CD14-positive monocyte (primary cell): Measurements from ENCODE around the gene ITPR1. TPM values are rescaled to one million over a fixed set of nuclear protein-coding genes. Genes with fewer than 3 reads are reported as not detected.

Source experiments
- DNase-seq, 3 donors: peaks; one replicate each; pipeline ENCODE4 v3.0.0-alpha.2; 2011 to 2022
- H2AFZ ChIP-seq: 2 replicates; pipeline ENCODE4 v1.6.0; 2012; ENCODE audit warnings: mild to moderate bottlenecking, low read depth, low read length, inconsistent platforms; ENCODE audit not compliant: insufficient read depth, poor library complexity, severe bottlenecking
- H3K27ac ChIP-seq, 2 donors: 1 replicate in 1 of 2; 2 replicates in 1 of 2; pipeline ENCODE4 v1.5.1; 2012 to 2013; ENCODE audit warnings: low read length in 2 of 2, control low read depth in 1 of 2, inconsistent platforms in 1 of 2, low read depth in 1 of 2, mild to moderate bottlenecking in 1 of 2
- H3K27me3 ChIP-seq, 2 donors: one replicate each; pipeline versions ENCODE4 v1.6.0 to v1.6.1; 2011 to 2013; ENCODE audit warnings: low read length in 2 of 2; ENCODE audit not compliant: control insufficient read depth in 2 of 2, insufficient read depth in 2 of 2
- H3K36me3 ChIP-seq, 2 donors: replicated peaks in 1 of 2; 1 replicate in 1 of 2; 2 replicates in 1 of 2; pipeline versions ENCODE4 v1.5.1 to v1.6.1; 2012 to 2013; ENCODE audit warnings: low read length in 2 of 2, control low read depth in 1 of 2, inconsistent platforms in 1 of 2, mild to moderate bottlenecking in 1 of 2; ENCODE audit not compliant: insufficient read depth in 2 of 2, control insufficient read depth in 1 of 2
- H3K4me1 ChIP-seq, 2 donors: 1 replicate in 1 of 2; 2 replicates in 1 of 2; pipeline versions ENCODE4 v1.5.1 to v1.6.1; 2012 to 2013; ENCODE audit warnings: low read length in 2 of 2, control low read depth in 1 of 2, inconsistent platforms in 1 of 2, mild to moderate bottlenecking in 1 of 2, moderate library complexity in 1 of 2; ENCODE audit not compliant: insufficient read depth in 2 of 2, control insufficient read depth in 1 of 2
- H3K4me2 ChIP-seq: replicated peaks from 2 replicates; pipeline ENCODE3; 2012; ENCODE audit warnings: low read length, moderate library complexity, mild to moderate bottlenecking; ENCODE audit not compliant: poor library complexity, severe bottlenecking; ENCODE audit errors: extremely low read depth
- H3K4me3 ChIP-seq, 3 experiments: fragments of 200-600 bp in 1 of 3; sonication (generic) in 1 of 3; replicated peaks in 1 of 3; 1 replicate in 2 of 3; 2 replicates in 1 of 3; pipeline ENCODE4 v1.5.1; 2011 to 2013; ENCODE audit warnings: low read length in 3 of 3, mild to moderate bottlenecking in 3 of 3, control low read depth in 2 of 3, low read depth in 2 of 3, inconsistent platforms in 1 of 3, moderate library complexity in 1 of 3
- H3K79me2 ChIP-seq: 2 replicates; pipeline ENCODE4 v1.6.0; 2012; ENCODE audit warnings: mild to moderate bottlenecking, control low read depth, inconsistent platforms, low read length, moderate library complexity; ENCODE audit not compliant: insufficient read depth
- H3K9ac ChIP-seq: 2 replicates; pipeline ENCODE4 v1.6.0; 2017; ENCODE audit warnings: low read length, mild to moderate bottlenecking; ENCODE audit not compliant: insufficient read depth, poor library complexity, severe bottlenecking
- H3K9me3 ChIP-seq, 2 donors: replicated peaks in 1 of 2; 1 replicate in 1 of 2; 2 replicates in 1 of 2; pipeline versions ENCODE4 v1.5.1 to v1.6.1; 2012 to 2013; ENCODE audit warnings: low read length in 2 of 2, control low read depth in 1 of 2; ENCODE audit not compliant: control insufficient read depth in 1 of 2, insufficient read depth in 1 of 2
- H4K20me1 ChIP-seq: 2 replicates; pipeline ENCODE4 v1.6.0; 2012; ENCODE audit warnings: mild to moderate bottlenecking, low read length, control low read depth, moderate library complexity; ENCODE audit not compliant: insufficient read depth
- H3K27ac Mint-ChIP-seq, 7 donors: one replicate each; pipeline ENCODE4 v1.8.0; 2020; ENCODE audit warnings: mild to moderate bottlenecking in 7 of 7, mixed read lengths in 7 of 7, moderate library complexity in 6 of 7, inconsistent platforms in 2 of 7
- H3K27me3 Mint-ChIP-seq, 3 donors: one replicate each; pipeline ENCODE4 v1.8.0; 2021 to 2022; ENCODE audit warnings: low read depth in 3 of 3, mild to moderate bottlenecking in 3 of 3, mixed read lengths in 3 of 3, moderate library complexity in 3 of 3, inconsistent platforms in 1 of 3
- H3K36me3 Mint-ChIP-seq, 2 donors: one replicate each; pipeline ENCODE4 v1.8.0; 2020; ENCODE audit warnings: mixed read lengths in 2 of 2, inconsistent platforms in 1 of 2, mild to moderate bottlenecking in 1 of 2
- H3K4me1 Mint-ChIP-seq: one replicate; pipeline ENCODE4 v1.8.0; 2020; ENCODE audit warnings: mild to moderate bottlenecking, mixed read lengths
- H3K4me3 Mint-ChIP-seq, 2 donors: one replicate each; pipeline ENCODE4 v1.8.0; 2020; ENCODE audit warnings: mild to moderate bottlenecking in 2 of 2, mixed read lengths in 2 of 2, moderate library complexity in 1 of 2
- H3K9me3 Mint-ChIP-seq, 7 donors: one replicate each; pipeline ENCODE4 v1.8.0; 2020 to 2022; ENCODE audit warnings: mixed read lengths in 7 of 7, mild to moderate bottlenecking in 6 of 7, moderate library complexity in 6 of 7, inconsistent platforms in 2 of 7
- CTCF ChIP-seq: fragments of 200-600 bp; IDR thresholded peaks from one replicate; pipeline ENCODE4 v1.8.0; 2022; ENCODE audit warnings: antibody characterized with exemption, mild to moderate bottlenecking
- WGBS: methylation state at CpG from one replicate; pipeline ENCODE4 v1.1.5; 2013; ENCODE audit warnings: missing lambda C conversion rate; ENCODE audit not compliant: insufficient coverage; 5-methylcytosine and 5-hydroxymethylcytosine counted together
- intact Hi-C, 2 donors: fragments of 100-400 bp; cut with micrococcal nuclease; formaldehyde crosslinking; loops; one replicate each; pipeline versions ENCODE4 v1.15.0 to v1.15.1; 2023
- polyA plus RNA-seq, 3 donors: library from polyadenylated mRNA; depleted of rRNA in 1 of 3; unstranded in 2 of 3; stranded (reverse) in 1 of 3; fragments of 300-500 nt in 2 of 3; fragments of >200 nt in 1 of 3; fragmentation: Illumina TruSeq in 2 of 3; gene quantifications; 1 replicate in 2 of 3; 2 replicates in 1 of 3; pipeline ENCODE4 v1.2.3, GENCODE V29; 2012 to 2021

ITPR1 gene
- polyA plus RNA-seq, 3 donors, result 3.2 to 21.1 (median 7.1) TPM

GRCh38 chr3:4866866-4867265 lies 373.7 kb downstream of the ITPR1 start:
- H2AFZ ChIP-seq, result peak overlapping the region; percentile 86
- no peaks in the 10 kb centered on the region for H3K36me3 ChIP-seq
- Mint-ChIP-seq H3K9me3 (peaks cover 0 to 4% (median 1%) of the 10 kb centered on the region in 7 donors), H3K27ac (peak overlapping the region in 3 of 7 donors; percentile 20 to 95 (median 32)), H3K27me3 (no peaks in the 10 kb centered on the region), H3K4me3 (no peak overlapping the region), H3K4me1 (peaks cover 37% of the 10 kb centered on the region), H3K36me3 (peaks cover 0 to 3% of the 10 kb centered on the region in 2 donors)
- no peak for DNase-seq
- no peaks in the 10 kb centered on the region for H3K79me2 ChIP-seq
- no peak overlapping the region for H3K9ac ChIP-seq
- WGBS, result 92% methylated on average over 4 of the region's 6 CpGs
- H3K27me3 ChIP-seq, result no peaks in the 10 kb centered on the region
- H3K4me2 ChIP-seq, result no peak overlapping the region
- intact Hi-C loops, result no loop called here
- no peaks in the 10 kb centered on the region for H4K20me1 ChIP-seq
- no peak overlapping the region for H3K4me3 ChIP-seq
- H3K4me1 ChIP-seq, result peaks cover 19 to 33% of the 10 kb centered on the region in 2 donors
- TF ChIP-seq CTCF, result no peak
- H3K9me3 ChIP-seq, result peaks cover 0 to 2% of the 10 kb centered on the region in 2 donors
- no peak overlapping the region for H3K27ac ChIP-seq

- no peak overlapping the region for H3K27ac Mint-ChIP-seq
- intact Hi-C loops, result no loop called here
Observed at GRCh38 chr3:4877173-4877787, 384.1 kb downstream of the ITPR1 start.

More at GRCh38 chr3:4877173-4877787, 384.1 kb downstream of the ITPR1 start:
- no peaks in the 10 kb centered on the region for H3K27me3 ChIP-seq
- H3K4me1 ChIP-seq, result no peaks in the 10 kb centered on the region
- no peak overlapping the region for H3K9ac ChIP-seq
- H3K27ac ChIP-seq, result no peak overlapping the region
- WGBS, result no CpG with 5 or more reads among the region's 3 CpGs
- H2AFZ ChIP-seq, result no peak overlapping the region
- H3K9me3 Mint-ChIP-seq, result no peaks in the 10 kb centered on the region
- H3K27me3 Mint-ChIP-seq, result peaks cover 0 to 2% (median 0%) of the 10 kb centered on the region in 3 donors
- H4K20me1 ChIP-seq, result no peaks in the 10 kb centered on the region
- no peaks in the 10 kb centered on the region for H3K36me3 Mint-ChIP-seq
- H3K4me3 ChIP-seq, result no peak overlapping the region
- TF ChIP-seq CTCF, result no peak
- H3K79me2 ChIP-seq, result no peaks in the 10 kb centered on the region
- no peak overlapping the region for H3K4me3 Mint-ChIP-seq
- no peaks in the 10 kb centered on the region for H3K36me3 ChIP-seq
- no peaks in the 10 kb centered on the region for H3K4me1 Mint-ChIP-seq
- H3K4me2 ChIP-seq, result no peak overlapping the region
- no peak for DNase-seq
- no peaks in the 10 kb centered on the region for H3K9me3 ChIP-seq
